SK-N-SH treated with all-trans-retinoic acid at 6 μM for 48 hours (cell line): ENCODE results near the gene SLAMF7.

Experiments used
- ATAC-seq: fragments of 200-7000 bp; cut with Tn5 transposase; 3 replicates; pipeline ENCODE4 v1.9.1; 2020; ENCODE audit warnings: mild to moderate bottlenecking, moderate library complexity
- ARNTL ChIP-seq: fragments of 450-650 bp; formaldehyde crosslinking; IDR thresholded peaks from 2 replicates; pipeline ENCODE4 v1.5.0; 2020; ENCODE audit warnings: low read depth, mild to moderate bottlenecking, moderate library complexity, borderline replicate concordance
- BACH2 ChIP-seq: fragments of 250-450 bp; sonication (Bioruptor Pico); IDR thresholded peaks from 2 replicates; pipeline ENCODE4 v1.9.0; 2021; ENCODE audit warnings: mild to moderate bottlenecking, borderline replicate concordance
- CREB5 ChIP-seq: fragments of 250-450 bp; sonication (Bioruptor Pico); IDR thresholded peaks from 2 replicates; pipeline ENCODE4 v1.5.1; 2020; ENCODE audit warnings: low read depth, mild to moderate bottlenecking, moderate library complexity
- CSDC2 ChIP-seq: fragments of 250-450 bp; sonication (Bioruptor Pico); IDR thresholded peaks from 2 replicates; pipeline ENCODE4 v1.5.0; 2020; ENCODE audit warnings: mild to moderate bottlenecking, moderate library complexity
- CSRNP3 ChIP-seq: fragments of 250-450 bp; sonication (Bioruptor Pico); IDR thresholded peaks from 2 replicates; pipeline ENCODE4 v1.5.1; 2021; ENCODE audit warnings: mild to moderate bottlenecking, moderate library complexity
- ESRRG ChIP-seq: fragments of 250-450 bp; sonication (Bioruptor Pico); IDR thresholded peaks from 2 replicates; pipeline ENCODE4 v1.6.1; 2021; ENCODE audit warnings: mild to moderate bottlenecking
- GLIS3 ChIP-seq: fragments of 250-450 bp; sonication (Bioruptor Pico); IDR thresholded peaks from 2 replicates; pipeline ENCODE4 v1.5.0; 2020; ENCODE audit warnings: mild to moderate bottlenecking, moderate library complexity
- ISL1 ChIP-seq: fragments of 250-450 bp; sonication (Bioruptor Pico); IDR thresholded peaks from 2 replicates; pipeline ENCODE4 v2.1.2; 2022; ENCODE audit warnings: mild to moderate bottlenecking, moderate library complexity
- OSR1 ChIP-seq: fragments of 250-450 bp; sonication (Bioruptor Pico); IDR thresholded peaks from 2 replicates; pipeline ENCODE4 v1.8.0; 2022; ENCODE audit warnings: moderate library complexity, mild to moderate bottlenecking, inconsistent platforms
- PATZ1 ChIP-seq: fragments of 250-450 bp; sonication (Bioruptor Pico); IDR thresholded peaks from 2 replicates; pipeline ENCODE4 v1.8.0; 2020; ENCODE audit warnings: mild to moderate bottlenecking, moderate library complexity, borderline replicate concordance
- POU6F1 ChIP-seq: fragments of 250-450 bp; sonication (Bioruptor Pico); IDR thresholded peaks from 2 replicates; pipeline ENCODE4 v1.8.0; 2021; ENCODE audit warnings: low read depth, mild to moderate bottlenecking, moderate library complexity, borderline replicate concordance
- SNAI2 ChIP-seq: fragments of 250-450 bp; sonication (Bioruptor Pico); IDR thresholded peaks from 2 replicates; pipeline ENCODE4 v1.5.0; 2020; ENCODE audit warnings: mild to moderate bottlenecking, moderate library complexity
- TOX ChIP-seq: fragments of 250-450 bp; sonication (Bioruptor Pico); IDR thresholded peaks from 2 replicates; pipeline ENCODE4 v1.8.0; 2021; ENCODE audit warnings: mild to moderate bottlenecking, moderate library complexity, borderline replicate concordance
- TSHZ2 ChIP-seq: fragments of 250-450 bp; sonication (Bioruptor Pico); IDR thresholded peaks from 2 replicates; pipeline ENCODE4 v1.5.0; 2020; ENCODE audit warnings: mild to moderate bottlenecking, moderate library complexity
- ZC3H10 ChIP-seq: fragments of 250-450 bp; sonication (Bioruptor Pico); IDR thresholded peaks from 2 replicates; pipeline ENCODE4 v1.5.1; 2021; ENCODE audit warnings: mild to moderate bottlenecking, moderate library complexity
- ZFP3 ChIP-seq: fragments of 250-450 bp; sonication (Bioruptor Pico); IDR thresholded peaks from 2 replicates; pipeline ENCODE4 v1.5.0; 2020; ENCODE audit warnings: mild to moderate bottlenecking, moderate library complexity
- ZFP30 ChIP-seq: fragments of 450-650 bp; formaldehyde crosslinking; IDR thresholded peaks from 2 replicates; pipeline ENCODE4 v1.5.0; 2022; ENCODE audit warnings: mild to moderate bottlenecking, moderate library complexity
- ZNF565 ChIP-seq: fragments of 450-650 bp; formaldehyde crosslinking; conservative IDR thresholded peaks from 2 replicates; pipeline ENCODE4 v1.5.0; 2020; ENCODE audit warnings: low read depth, mild to moderate bottlenecking, moderate library complexity
- ZNF70 ChIP-seq: fragments of 450-650 bp; formaldehyde crosslinking; IDR thresholded peaks from 2 replicates; pipeline ENCODE4 v1.5.0; 2020; ENCODE audit warnings: mild to moderate bottlenecking, moderate library complexity
- ZNF8 ChIP-seq: fragments of 450-650 bp; formaldehyde crosslinking; IDR thresholded peaks from 2 replicates; pipeline ENCODE4 v1.5.0; 2020; ENCODE audit warnings: mild to moderate bottlenecking, moderate library complexity

Gene SLAMF7

GRCh38 chr1:160744852-160745520 lies 5.9 kb downstream of the SLAMF7 start (continued):
- no peak for TF ChIP-seq TSHZ2 (CRISPR knock-in tag)
- TF ChIP-seq ISL1 (CRISPR knock-in tag): no peak

- TF ChIP-seq ZC3H10 (no peak), CREB5 (CRISPR knock-in tag) (no peak), CSDC2 (no peak), POU6F1 (CRISPR knock-in tag) (no peak), SNAI2 (CRISPR knock-in tag) (no peak), PATZ1 (CRISPR knock-in tag) (no peak)
- no peak for ATAC-seq
These were observed 6.5 kb downstream of the SLAMF7 start for GRCh38 chr1:160745551-160745950.

GRCh38 chr1:160746836-160747500 lies 7.9 kb downstream of the SLAMF7 start:
- no peak for ATAC-seq
- no peak for TF ChIP-seq ZC3H10
- no peak for TF ChIP-seq ZFP3 (CRISPR knock-in tag)
- TF ChIP-seq ZNF70: no peak
- no peak for TF ChIP-seq OSR1
- TF ChIP-seq SNAI2 (CRISPR knock-in tag): no peak
- TF ChIP-seq TOX (CRISPR knock-in tag): no peak
- TF ChIP-seq BACH2 (CRISPR knock-in tag): no peak
- TF ChIP-seq ZFP30 (CRISPR knock-in tag): no peak
- TF ChIP-seq ARNTL (CRISPR knock-in tag): no peak
- TF ChIP-seq TSHZ2 (CRISPR knock-in tag): no peak
- no peak for TF ChIP-seq ZNF565 (CRISPR knock-in tag)
- TF ChIP-seq POU6F1 (CRISPR knock-in tag): no peak
- no peak for TF ChIP-seq ZNF8 (CRISPR knock-in tag)
- TF ChIP-seq CSRNP3 (CRISPR knock-in tag): no peak
- TF ChIP-seq GLIS3 (CRISPR knock-in tag): no peak
- no peak for TF ChIP-seq ESRRG
- TF ChIP-seq, all 23 proteins: peak for 0
